Measurements from ENCODE around the gene SORCS3. TPM values are rescaled to one million over a fixed set of nuclear protein-coding genes. Genes with fewer than 3 reads are reported as not detected.
A peak's percentile ranks its signal among the peaks of the same experiment; 100 is the strongest.

The SORCS3 gene
- total and polyA plus RNA-seq, 4 donors = 0.29 TPM; not detected in 3

DNA sequence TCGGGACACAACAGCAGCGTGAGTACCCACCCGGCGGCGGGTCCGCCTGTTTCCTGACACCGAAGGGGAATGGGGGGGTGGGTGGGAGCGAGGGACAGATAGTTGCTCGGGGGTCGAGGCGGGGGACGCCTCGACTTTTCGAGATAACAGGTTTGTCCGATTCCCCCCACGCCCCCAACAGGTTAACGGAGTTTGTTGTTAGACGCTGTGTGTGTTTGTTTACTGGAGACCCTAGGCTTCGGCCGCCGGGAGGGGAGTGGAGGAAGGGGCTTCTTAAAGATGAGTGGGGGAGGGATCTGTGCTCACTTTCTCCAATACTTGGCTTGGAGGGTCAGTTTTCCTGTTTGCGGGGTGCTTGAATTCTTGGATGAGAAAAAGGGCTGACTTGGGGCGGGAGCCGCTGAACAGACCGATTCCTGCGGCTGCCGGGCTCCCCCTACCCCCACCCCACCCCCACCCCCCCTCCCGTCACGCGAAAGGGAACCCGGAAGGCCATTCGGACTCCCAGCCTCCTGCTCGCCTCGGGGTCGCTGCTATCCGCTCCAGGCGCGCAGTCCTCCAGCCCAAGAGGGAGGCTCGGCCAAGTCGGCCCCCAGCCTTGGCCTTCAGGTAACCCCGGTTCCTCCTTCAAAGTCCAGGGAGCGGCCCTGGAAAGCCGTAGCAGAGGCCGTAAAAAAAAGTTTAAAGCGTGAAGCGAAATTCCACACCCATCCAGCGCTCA is 1.0 kb downstream of the SORCS3 start:
- WGBS, 2 donors = 1% methylated on average over 47 of the region's 47 CpGs
- H3K27ac ChIP-seq (ENCODE audit: low read depth in 1 of 2, low read length in 2 of 2) = no peak overlapping the region
- DNase-seq (no peak), ATAC-seq (ENCODE audit: low FRiP score) (no peak)
- intact Hi-C loops (cut with DNase I) = no loop called here
- no peaks in the 10 kb centered on the region for H3K36me3 ChIP-seq (ENCODE audit: control insufficient read depth in 1 of 2, insufficient read depth in 2 of 2, low read length in 1 of 2)
- no peaks in the 10 kb centered on the region for H3K27me3 ChIP-seq (ENCODE audit: control insufficient read depth in 1 of 2, insufficient read depth in 2 of 2, low read length in 1 of 2)
- no peaks in the 10 kb centered on the region for H3K9me3 ChIP-seq (ENCODE audit: control insufficient read depth, low read length)
- no peak overlapping the region for H3K4me3 ChIP-seq (ENCODE audit: low read length in 2 of 2)
- no peaks in the 10 kb centered on the region for H3K4me1 ChIP-seq (ENCODE audit: control insufficient read depth in 1 of 2, insufficient read depth in 2 of 2, low read length in 2 of 2)

DNA sequence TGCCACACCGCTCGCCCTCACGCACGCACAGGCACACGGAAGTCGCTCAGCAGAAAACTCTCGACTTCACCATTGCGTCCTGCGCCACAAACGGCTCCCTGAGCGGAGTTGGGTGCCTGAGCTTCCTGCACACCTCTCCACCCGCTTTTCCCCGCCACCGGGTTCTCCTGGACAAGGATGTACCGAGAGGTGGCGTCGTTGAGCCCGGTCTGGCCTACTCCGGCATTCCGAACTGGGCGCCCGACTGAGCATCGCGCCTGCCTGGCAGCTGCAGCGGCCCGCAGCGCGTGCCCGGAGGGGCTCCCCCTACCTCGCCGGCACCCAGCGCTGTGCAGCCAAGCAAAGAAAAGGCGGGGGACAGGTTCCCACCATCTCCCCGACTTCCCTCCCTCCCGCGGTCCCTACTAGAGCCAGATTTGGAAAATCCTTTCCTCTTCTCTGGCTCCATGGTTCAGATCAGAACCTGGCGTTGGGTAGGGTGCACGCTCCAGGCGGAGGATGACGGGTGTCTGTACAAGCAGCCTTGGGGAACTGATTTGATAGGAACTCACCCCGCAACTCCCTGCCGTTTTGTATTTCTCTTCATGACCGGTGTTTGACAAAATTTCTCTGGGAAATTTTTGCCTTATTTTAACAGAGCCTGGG is 1.7 kb downstream of the SORCS3 start:
- Histone ChIP-seq H3K27ac (ENCODE audit: low read depth in 1 of 2, low read length in 2 of 2) (no peak overlapping the region), H3K4me1 (ENCODE audit: control insufficient read depth in 1 of 2, insufficient read depth in 2 of 2, low read length in 2 of 2) (no peaks in the 10 kb centered on the region), H3K27me3 (ENCODE audit: control insufficient read depth in 1 of 2, insufficient read depth in 2 of 2, low read length in 1 of 2) (no peaks in the 10 kb centered on the region), H3K4me3 (ENCODE audit: low read length in 2 of 2) (no peak overlapping the region), H3K36me3 (ENCODE audit: control insufficient read depth in 1 of 2, insufficient read depth in 2 of 2, low read length in 1 of 2) (no peaks in the 10 kb centered on the region), H3K9me3 (ENCODE audit: control insufficient read depth, low read length) (no peaks in the 10 kb centered on the region)
- DNase-seq (peak in 1 of 2 donors; percentile 79), ATAC-seq (ENCODE audit: low FRiP score) (no peak)
- intact Hi-C loops (cut with DNase I) = no loop called here
- WGBS, 2 donors = 3 to 6% methylated on average over 43 of the region's 43 CpGs

- intact Hi-C loops (cut with DNase I) = no loop called here
- Histone ChIP-seq H3K36me3 (ENCODE audit: control insufficient read depth in 1 of 2, insufficient read depth in 2 of 2, low read length in 1 of 2) (no peaks in the 10 kb centered on the region), H3K4me3 (ENCODE audit: low read length in 2 of 2) (no peak overlapping the region), H3K27me3 (ENCODE audit: control insufficient read depth in 1 of 2, insufficient read depth in 2 of 2, low read length in 1 of 2) (no peaks in the 10 kb centered on the region), H3K4me1 (ENCODE audit: control insufficient read depth in 1 of 2, insufficient read depth in 2 of 2, low read length in 2 of 2) (no peaks in the 10 kb centered on the region), H3K9me3 (ENCODE audit: control insufficient read depth, low read length) (no peaks in the 10 kb centered on the region), H3K27ac (ENCODE audit: low read depth in 1 of 2, low read length in 2 of 2) (no peak overlapping the region)
- DNase-seq (no peak), ATAC-seq (ENCODE audit: low FRiP score) (no peak)
- 69 to 84% methylated on average over 11 of the region's 11 CpGs for WGBS, 2 donors
Measured at GRCh38 chr10:104643303-104643663, 2.2 kb downstream of the SORCS3 start.

DNA sequence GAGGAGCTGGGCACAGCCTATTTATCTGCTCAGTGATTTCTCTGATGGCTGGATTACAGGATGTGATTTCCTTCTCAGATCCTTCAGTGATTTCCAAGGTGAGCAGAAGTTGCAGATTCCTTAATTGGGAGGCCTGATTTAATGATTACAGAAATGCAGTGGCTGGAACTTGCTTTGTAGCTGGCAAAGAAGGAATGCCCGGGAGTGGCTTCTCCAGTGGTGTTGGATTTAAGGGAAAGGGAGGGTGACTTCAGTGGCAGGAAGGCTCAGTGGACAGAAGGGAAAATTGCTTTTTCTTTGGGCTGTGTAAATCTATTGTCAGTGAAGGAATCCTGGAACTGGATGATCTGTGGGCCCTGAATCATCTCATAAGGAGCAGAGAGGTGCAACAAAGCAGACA is 5.1 kb downstream of the SORCS3 start:
- ATAC-seq (ENCODE audit: low FRiP score) = no peak
- no peaks in the 10 kb centered on the region for H3K27me3 ChIP-seq (ENCODE audit: control insufficient read depth in 1 of 2, insufficient read depth in 2 of 2, low read length in 1 of 2)
- no peaks in the 10 kb centered on the region for H3K36me3 ChIP-seq (ENCODE audit: control insufficient read depth in 1 of 2, insufficient read depth in 2 of 2, low read length in 1 of 2)
- no peaks in the 10 kb centered on the region for H3K9me3 ChIP-seq (ENCODE audit: control insufficient read depth, low read length)
- intact Hi-C loops (cut with DNase I) = no loop called here
- WGBS, 2 donors = 77 to 85% methylated on average over 1 of the region's 1 CpG
- H3K4me1 ChIP-seq (ENCODE audit: control insufficient read depth in 1 of 2, insufficient read depth in 2 of 2, low read length in 2 of 2) = no peaks in the 10 kb centered on the region
- no peak overlapping the region for H3K4me3 ChIP-seq (ENCODE audit: low read length in 2 of 2)
- no peak overlapping the region for H3K27ac ChIP-seq (ENCODE audit: low read depth in 1 of 2, low read length in 2 of 2)
- no peak for DNase-seq

- DNase-seq = no peak
- no peaks in the 10 kb centered on the region for H3K36me3 ChIP-seq (ENCODE audit: control insufficient read depth in 1 of 2, insufficient read depth in 2 of 2, low read length in 1 of 2)
- intact Hi-C loops (cut with DNase I) = no loop called here
- H3K4me3 ChIP-seq (ENCODE audit: low read length in 2 of 2) = no peak overlapping the region
- no peak for ATAC-seq (ENCODE audit: low FRiP score)
- no peaks in the 10 kb centered on the region for H3K9me3 ChIP-seq (ENCODE audit: control insufficient read depth, low read length)
- no peak overlapping the region for H3K27ac ChIP-seq (ENCODE audit: low read depth in 1 of 2, low read length in 2 of 2)
- H3K4me1 ChIP-seq (ENCODE audit: control insufficient read depth in 1 of 2, insufficient read depth in 2 of 2, low read length in 2 of 2) = no peaks in the 10 kb centered on the region
- H3K27me3 ChIP-seq (ENCODE audit: control insufficient read depth in 1 of 2, insufficient read depth in 2 of 2, low read length in 1 of 2) = no peaks in the 10 kb centered on the region
- WGBS, 2 donors = 49 to 67% methylated on average over 3 of the region's 3 CpGs
Measured at GRCh38 chr10:104648421-104648820, 7.3 kb downstream of the SORCS3 start.

DNA sequence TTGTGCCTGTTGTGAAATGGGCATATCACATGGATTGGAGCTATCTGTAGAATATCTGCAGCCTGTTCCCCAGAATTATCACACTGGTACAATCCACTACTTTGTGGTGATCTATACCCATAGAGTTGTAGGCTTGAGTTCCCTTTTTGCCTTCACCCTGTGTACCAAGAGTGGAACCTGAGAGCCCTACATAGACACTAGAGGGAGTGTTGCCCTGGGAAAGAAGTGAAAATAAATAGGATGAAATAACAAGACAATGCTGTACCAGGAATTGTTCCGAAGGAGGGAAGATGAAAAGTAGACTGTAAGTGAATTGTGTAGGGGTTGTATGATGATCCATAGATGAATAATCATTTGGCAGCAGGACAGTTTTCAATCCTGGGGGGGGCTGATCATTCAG is 9.0 kb downstream of the SORCS3 start:
- Histone ChIP-seq H3K9me3 (ENCODE audit: control insufficient read depth, low read length) (no peaks in the 10 kb centered on the region), H3K27ac (ENCODE audit: low read depth in 1 of 2, low read length in 2 of 2) (no peak overlapping the region), H3K4me3 (ENCODE audit: low read length in 2 of 2) (no peak overlapping the region), H3K4me1 (ENCODE audit: control insufficient read depth in 1 of 2, insufficient read depth in 2 of 2, low read length in 2 of 2) (no peaks in the 10 kb centered on the region), H3K27me3 (ENCODE audit: control insufficient read depth in 1 of 2, insufficient read depth in 2 of 2, low read length in 1 of 2) (no peaks in the 10 kb centered on the region), H3K36me3 (ENCODE audit: control insufficient read depth in 1 of 2, insufficient read depth in 2 of 2, low read length in 1 of 2) (no peaks in the 10 kb centered on the region)
- intact Hi-C loops (cut with DNase I) = no loop called here
- DNase-seq = no peak
- ATAC-seq (ENCODE audit: low FRiP score) = no peak
- WGBS, 2 donors = 53 to 71% methylated on average over 1 of the region's 1 CpG

DNA sequence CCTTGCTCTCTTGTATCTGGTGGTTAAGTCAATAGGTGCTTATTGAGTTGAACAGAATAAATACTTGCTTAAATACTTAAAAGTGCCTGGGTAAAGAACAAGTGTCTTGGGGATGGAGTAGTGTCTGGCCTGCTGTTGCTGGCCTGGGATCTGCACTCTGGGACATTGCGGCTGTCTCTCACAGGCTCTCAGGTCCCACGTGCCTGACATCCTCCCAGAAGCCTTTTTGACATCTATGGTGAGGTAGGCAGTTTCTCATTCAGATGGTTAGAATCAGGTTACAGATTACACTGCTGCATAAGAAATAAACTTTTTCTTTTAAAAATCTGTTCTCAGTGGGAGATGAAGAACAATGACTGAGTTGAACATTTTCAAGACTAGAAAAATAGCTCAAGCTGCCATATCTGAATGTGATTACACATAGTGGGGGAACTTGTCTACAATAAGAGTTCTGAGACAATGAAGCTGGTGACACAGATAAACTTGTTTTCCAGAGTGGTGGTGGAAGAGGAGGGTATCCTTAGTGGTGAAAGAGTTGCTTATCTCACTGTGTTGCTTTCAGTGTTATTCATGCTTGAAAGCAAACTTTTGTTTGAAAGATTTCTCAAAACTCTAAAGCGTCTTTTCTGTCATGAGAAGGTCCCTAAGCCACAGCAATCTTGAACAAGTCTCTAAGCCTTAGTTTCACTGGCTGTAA is 9.7 kb downstream of the SORCS3 start:
- H3K9me3 ChIP-seq (ENCODE audit: control insufficient read depth, low read length) = no peaks in the 10 kb centered on the region
- H3K4me3 ChIP-seq (ENCODE audit: low read length in 2 of 2) = no peak overlapping the region
- H3K36me3 ChIP-seq (ENCODE audit: control insufficient read depth in 1 of 2, insufficient read depth in 2 of 2, low read length in 1 of 2) = no peaks in the 10 kb centered on the region
- H3K27ac ChIP-seq (ENCODE audit: low read depth in 1 of 2, low read length in 2 of 2) = no peak overlapping the region
- DNase-seq (no peak), ATAC-seq (ENCODE audit: low FRiP score) (no peak)
- H3K4me1 ChIP-seq (ENCODE audit: control insufficient read depth in 1 of 2, insufficient read depth in 2 of 2, low read length in 2 of 2) = no peaks in the 10 kb centered on the region
- intact Hi-C loops (cut with DNase I) = no loop called here
- 61 to 64% methylated on average over 3 of the region's 3 CpGs for WGBS, 2 donors
- no peaks in the 10 kb centered on the region for H3K27me3 ChIP-seq (ENCODE audit: control insufficient read depth in 1 of 2, insufficient read depth in 2 of 2, low read length in 1 of 2)

DNA sequence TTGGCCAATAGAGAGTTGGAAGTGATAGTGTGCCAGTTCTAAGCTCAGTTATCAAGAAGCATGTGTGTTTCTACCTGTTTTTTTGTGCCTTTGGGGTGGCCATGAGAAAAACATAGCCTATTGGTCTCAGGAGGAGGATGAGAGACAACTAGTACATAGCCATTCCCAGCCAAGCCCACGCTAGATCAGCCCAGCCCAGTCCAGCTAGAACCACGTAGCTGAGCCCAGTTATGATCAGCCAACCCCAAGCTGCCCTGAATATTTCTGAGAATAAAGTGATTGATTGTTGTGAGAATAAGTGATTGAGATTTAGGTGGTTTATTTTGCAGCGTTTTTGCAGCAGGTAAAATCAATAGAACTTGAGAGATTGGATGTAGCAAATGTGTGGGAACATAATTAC is 15.9 kb downstream of the SORCS3 start:
- intact Hi-C loops (cut with DNase I) = no loop called here
- no peak for ATAC-seq (ENCODE audit: low FRiP score)
- Histone ChIP-seq H3K4me3 (ENCODE audit: low read length in 2 of 2) (no peak overlapping the region), H3K27ac (ENCODE audit: low read depth in 1 of 2, low read length in 2 of 2) (no peak overlapping the region), H3K36me3 (ENCODE audit: control insufficient read depth in 1 of 2, insufficient read depth in 2 of 2, low read length in 1 of 2) (no peaks in the 10 kb centered on the region), H3K9me3 (ENCODE audit: control insufficient read depth, low read length) (no peaks in the 10 kb centered on the region), H3K27me3 (ENCODE audit: control insufficient read depth in 1 of 2, insufficient read depth in 2 of 2, low read length in 1 of 2) (peaks cover 0 to 3% of the 10 kb centered on the region in 2 donors), H3K4me1 (ENCODE audit: control insufficient read depth in 1 of 2, insufficient read depth in 2 of 2, low read length in 2 of 2) (no peaks in the 10 kb centered on the region)
- no peak for DNase-seq
- WGBS, 2 donors = 70 to 77% methylated on average over 3 of the region's 3 CpGs

GRCh38 chr10:104657457-104657856 is 16.4 kb downstream of the SORCS3 start:
- DNase-seq (no peak), ATAC-seq (ENCODE audit: low FRiP score) (no peak)
- Histone ChIP-seq H3K4me3 (ENCODE audit: low read length in 2 of 2) (no peak overlapping the region), H3K4me1 (ENCODE audit: control insufficient read depth in 1 of 2, insufficient read depth in 2 of 2, low read length in 2 of 2) (no peaks in the 10 kb centered on the region), H3K36me3 (ENCODE audit: control insufficient read depth in 1 of 2, insufficient read depth in 2 of 2, low read length in 1 of 2) (no peaks in the 10 kb centered on the region), H3K9me3 (ENCODE audit: control insufficient read depth, low read length) (no peaks in the 10 kb centered on the region), H3K27ac (ENCODE audit: low read depth in 1 of 2, low read length in 2 of 2) (no peak overlapping the region), H3K27me3 (ENCODE audit: control insufficient read depth in 1 of 2, insufficient read depth in 2 of 2, low read length in 1 of 2) (peaks cover 0 to 3% of the 10 kb centered on the region in 2 donors)
- intact Hi-C loops (cut with DNase I) = no loop called here
- 49% methylated on average over 3 of the region's 3 CpGs for WGBS, 2 donors

Data from aorta (tissue), 5 donors.